HG03520 (cell line): Measurements from ENCODE around the gene ITPKB.

Source experiments
- ATAC-seq: cut with Tn5 transposase; IDR thresholded peaks from one replicate; pipeline ENCODE4 v1.9.1; 2021; ENCODE audit warnings: mild to moderate bottlenecking, moderate library complexity; ENCODE audit not compliant: unreplicated experiment

The ITPKB gene

DNA sequence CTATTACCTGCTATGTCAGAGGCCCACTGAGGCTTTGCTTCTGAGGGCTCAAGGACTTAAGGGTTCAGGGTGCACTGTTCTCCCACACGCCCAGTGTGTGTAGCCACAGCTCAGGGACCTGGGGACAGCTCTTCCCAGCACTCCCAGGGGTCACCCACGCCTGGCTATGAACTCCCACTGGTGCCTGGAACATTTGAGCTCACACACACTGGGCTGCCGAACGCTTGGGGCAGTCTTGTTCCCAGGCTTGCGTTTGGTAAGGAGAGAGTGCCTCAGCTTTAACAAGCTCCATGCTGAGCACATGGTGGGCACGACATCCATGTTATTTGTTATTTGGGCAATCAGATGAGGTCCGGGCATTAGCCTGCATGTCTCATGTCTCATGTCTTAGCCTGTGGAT lies 153.0 kb downstream of the ITPKB start:
- ATAC-seq, result no peak

- ATAC-seq, result no peak
Measured at GRCh38 chr1:226584164-226584563, 154.9 kb downstream of the ITPKB start.

DNA sequence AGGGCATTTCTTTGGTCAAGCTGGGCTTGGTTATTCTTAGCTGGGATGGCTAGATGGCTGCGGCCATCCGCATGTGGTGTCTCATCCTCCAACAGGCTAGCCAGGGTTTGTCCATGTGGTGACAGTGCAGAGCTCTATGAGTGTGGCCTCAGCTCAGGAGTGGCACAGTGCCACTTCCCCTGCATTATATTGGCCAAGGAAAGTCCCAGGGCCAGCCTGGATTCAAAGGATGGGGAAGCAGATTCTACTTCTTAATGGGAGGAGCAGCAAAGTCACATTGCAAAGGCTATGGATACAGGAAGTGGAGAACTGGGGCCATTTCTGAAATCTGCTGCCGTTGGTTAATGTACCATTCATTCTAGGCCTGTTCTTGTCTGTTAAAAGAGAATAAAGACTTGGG lies 156.1 kb downstream of the ITPKB start:
- ATAC-seq, result no peak
